ENCODE measurements around the gene SPR.

SPR gene

DNA sequence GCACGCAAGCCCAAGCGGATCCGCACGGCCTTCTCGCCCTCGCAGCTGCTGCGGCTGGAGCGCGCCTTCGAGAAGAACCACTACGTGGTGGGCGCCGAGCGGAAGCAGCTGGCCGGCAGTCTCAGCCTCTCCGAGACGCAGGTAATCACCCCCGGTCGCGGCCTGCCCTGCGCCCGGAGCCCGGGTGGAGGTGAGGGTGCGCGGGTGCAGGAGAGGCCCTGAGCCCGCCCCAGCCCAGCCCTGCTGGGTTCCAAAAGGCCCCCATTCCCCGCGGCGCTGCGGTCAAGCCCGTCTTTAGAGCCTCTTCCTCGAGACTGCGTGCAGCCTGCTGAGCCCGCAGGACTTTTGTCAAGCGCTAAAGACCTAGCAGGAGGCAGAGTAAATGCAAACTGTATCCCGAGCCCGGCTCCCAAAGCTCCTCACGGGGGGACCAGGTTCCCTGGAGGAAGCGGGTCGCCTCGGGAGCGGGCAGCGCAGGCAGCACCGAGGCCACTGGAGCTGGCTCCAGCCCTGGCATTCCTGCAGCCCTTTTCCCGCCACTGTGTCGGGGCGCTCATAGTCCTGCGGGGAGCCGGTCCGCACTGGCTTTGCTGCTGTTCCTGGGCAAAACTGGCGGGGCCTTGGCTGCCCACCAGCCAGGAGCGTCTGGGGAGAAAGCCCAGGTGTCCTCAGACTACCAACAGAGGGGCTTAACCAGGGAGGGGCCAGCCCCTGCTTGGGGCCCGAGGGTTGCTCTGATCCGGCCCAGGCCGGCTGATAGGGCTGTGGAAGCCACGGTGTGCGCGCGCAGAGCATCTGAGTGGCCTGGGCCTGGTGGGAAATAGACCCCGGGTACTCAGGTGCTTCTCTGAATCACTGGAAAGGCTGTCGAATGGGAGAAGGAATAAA is 37.4 kb downstream of the SPR start:
- no peak overlapping the region for H3K27ac Mint-ChIP-seq
- no peaks in the 10 kb centered on the region for H3K9me3 Mint-ChIP-seq
- ATAC-seq (replicated peaks) (peak; percentile 19), DNase-seq (no peak)
- peaks cover 6% of the 10 kb centered on the region for H3K36me3 Mint-ChIP-seq (ENCODE audit: insufficient read depth)
- no peak overlapping the region for H3K4me3 Mint-ChIP-seq
- peaks cover 4 to 14% of the 10 kb centered on the region in 2 donors for H3K4me1 Mint-ChIP-seq (ENCODE audit: low read depth in 2 of 2)
- peaks cover 48 to 53% of the 10 kb centered on the region in 2 donors for H3K27me3 Mint-ChIP-seq

DNA sequence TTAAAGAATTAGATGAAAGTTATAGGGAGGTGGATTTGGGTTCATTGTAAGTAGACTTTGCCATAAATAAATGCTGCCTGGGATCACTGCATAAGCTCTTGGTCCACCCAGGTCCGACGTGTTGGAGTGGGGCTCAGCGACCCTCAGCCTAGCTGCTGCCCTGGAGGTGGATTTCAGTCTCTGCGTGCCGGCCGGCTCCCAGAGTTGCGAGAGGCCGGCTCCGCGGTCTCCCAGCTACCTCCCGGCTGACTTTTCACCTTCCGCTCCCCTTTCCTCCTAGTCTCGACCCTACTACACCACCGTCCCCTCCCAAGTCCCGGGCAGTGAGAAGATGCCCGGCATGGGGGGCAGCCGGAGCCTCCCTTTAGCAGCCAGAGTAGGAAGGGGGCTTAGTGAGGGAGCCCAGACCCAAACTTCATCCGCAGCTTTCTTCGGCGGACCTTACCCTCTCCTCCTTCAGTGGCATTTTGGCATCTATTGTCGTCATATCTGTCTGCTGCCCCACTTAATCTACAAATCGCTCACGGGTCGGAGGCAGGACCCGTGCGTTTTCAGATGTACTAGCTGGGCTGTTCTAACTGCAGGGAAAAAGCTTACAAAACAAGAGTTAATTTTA is 38.2 kb downstream of the SPR start:
- ATAC-seq (replicated peaks) (no peak), DNase-seq (no peak)
- peaks cover 4 to 11% of the 10 kb centered on the region in 2 donors for H3K4me1 Mint-ChIP-seq (ENCODE audit: low read depth in 2 of 2)
- no peak overlapping the region for H3K27ac Mint-ChIP-seq
- H3K36me3 Mint-ChIP-seq (ENCODE audit: insufficient read depth), result peaks cover 6% of the 10 kb centered on the region
- peaks cover 39 to 47% of the 10 kb centered on the region in 2 donors for H3K27me3 Mint-ChIP-seq
- no peak overlapping the region for H3K4me3 Mint-ChIP-seq
- H3K9me3 Mint-ChIP-seq, result no peaks in the 10 kb centered on the region

DNA sequence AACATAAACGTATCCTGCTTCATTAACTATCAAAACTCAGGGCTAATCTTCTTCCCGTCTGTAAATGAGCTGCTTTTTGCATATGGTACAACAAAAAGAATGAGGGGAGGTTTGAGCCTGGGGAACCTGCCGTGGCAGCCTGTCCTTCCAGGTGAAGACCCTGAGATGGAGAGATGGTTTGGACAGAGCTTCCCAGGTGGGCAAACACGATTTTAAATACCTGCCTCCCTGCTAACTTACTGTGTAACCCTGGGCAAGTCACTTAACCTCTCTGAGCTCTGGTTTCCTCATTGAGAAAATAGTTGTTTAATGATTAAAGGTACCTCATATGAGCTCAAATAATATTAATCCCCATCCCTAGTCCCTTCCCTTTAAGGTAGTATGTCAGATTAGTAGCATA is 39.2 kb downstream of the SPR start:
- H3K9me3 Mint-ChIP-seq, result no peaks in the 10 kb centered on the region
- DNase-seq (no peak), ATAC-seq (replicated peaks) (no peak)
- H3K4me1 Mint-ChIP-seq (ENCODE audit: low read depth in 2 of 2), result peaks cover 4 to 10% of the 10 kb centered on the region in 2 donors
- H3K36me3 Mint-ChIP-seq (ENCODE audit: insufficient read depth), result peaks cover 5% of the 10 kb centered on the region
- H3K27ac Mint-ChIP-seq, result no peak overlapping the region
- no peak overlapping the region for H3K4me3 Mint-ChIP-seq
- H3K27me3 Mint-ChIP-seq, result peaks cover 30 to 40% of the 10 kb centered on the region in 2 donors

DNA sequence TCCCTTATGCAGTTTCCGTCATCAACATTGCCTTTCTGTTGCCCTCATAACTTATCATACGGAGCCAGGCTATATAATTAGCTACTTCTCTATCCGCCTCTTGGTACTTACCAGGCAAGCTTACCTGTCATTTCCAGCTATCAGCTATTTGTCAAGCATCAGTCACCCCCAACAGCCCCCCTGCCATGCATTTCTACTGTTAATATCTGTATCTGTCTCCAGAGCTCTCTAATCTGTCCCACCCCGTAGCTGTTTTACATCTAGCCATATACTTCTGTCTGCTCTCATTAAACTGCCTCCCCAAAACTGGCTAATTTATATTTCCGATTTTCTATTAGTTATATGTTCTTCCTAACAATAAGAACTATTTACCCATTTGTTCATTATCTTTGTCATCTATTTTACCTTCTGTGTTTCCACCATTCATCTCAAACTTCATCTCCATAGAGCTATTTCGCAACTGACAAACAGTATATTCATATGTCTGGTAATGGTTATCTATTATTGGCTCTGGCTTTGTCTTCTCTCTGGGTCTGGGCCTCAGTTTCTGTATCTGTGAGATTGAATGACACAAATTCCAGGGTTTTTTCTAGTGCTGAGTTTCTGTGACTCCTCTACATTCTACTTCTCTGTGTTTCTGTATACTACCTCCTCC is 39.7 kb downstream of the SPR start:
- Mint-ChIP-seq H3K27ac (no peak overlapping the region), H3K36me3 (ENCODE audit: insufficient read depth) (peaks cover 2% of the 10 kb centered on the region), H3K27me3 (peaks cover 24 to 34% of the 10 kb centered on the region in 2 donors), H3K9me3 (no peaks in the 10 kb centered on the region), H3K4me1 (ENCODE audit: low read depth in 2 of 2) (peaks cover 4 to 10% of the 10 kb centered on the region in 2 donors), H3K4me3 (no peak overlapping the region)
- ATAC-seq (replicated peaks) (no peak), DNase-seq (no peak)

DNA sequence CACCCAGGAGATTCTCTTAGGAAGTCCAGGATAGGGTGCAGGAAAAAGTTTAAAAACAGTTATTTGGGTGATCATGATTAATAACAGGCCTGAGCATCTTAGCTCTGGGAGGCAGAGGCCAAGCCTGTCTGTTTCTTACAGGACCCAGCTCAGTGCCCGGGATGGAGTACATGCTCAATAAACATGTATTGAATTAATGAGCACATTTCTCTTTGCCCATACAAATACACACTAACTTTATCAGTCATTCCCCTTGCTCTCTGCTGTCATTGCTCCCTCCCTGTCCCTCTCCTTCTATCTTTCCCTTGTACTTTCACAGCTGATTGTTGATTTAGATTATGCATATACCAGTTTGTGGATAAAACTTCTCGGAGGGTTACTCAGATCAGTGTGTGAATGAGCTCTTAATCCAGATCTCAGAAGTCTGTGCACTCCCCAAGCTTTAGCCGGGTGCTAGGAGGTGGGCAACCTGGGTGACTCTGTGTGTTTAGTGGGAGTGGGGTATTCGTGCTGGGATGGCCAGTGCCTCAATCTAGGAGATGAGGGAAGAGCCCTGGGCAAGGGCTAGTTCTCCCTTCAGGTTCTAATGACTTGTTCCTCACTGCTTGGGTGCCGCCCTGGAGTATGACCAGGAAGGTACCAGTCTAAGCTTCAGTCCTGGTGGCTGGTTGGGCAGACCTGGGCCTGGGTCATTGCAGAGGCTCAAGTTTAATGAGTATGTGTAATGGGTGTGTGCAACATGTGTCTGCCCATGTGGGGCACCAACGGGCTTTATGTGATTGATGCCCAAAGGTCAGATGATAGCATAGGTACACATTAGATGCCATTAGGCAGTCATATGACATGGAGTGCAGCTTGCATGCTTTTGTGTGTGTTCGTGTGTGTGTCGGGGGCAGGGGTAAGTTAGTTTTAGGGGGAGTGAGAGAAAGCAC is 40.7 kb downstream of the SPR start:
- H3K27me3 Mint-ChIP-seq, result peaks cover 15 to 24% of the 10 kb centered on the region in 2 donors
- H3K9me3 Mint-ChIP-seq, result no peaks in the 10 kb centered on the region
- ATAC-seq (replicated peaks) (no peak), DNase-seq (no peak)
- H3K27ac Mint-ChIP-seq, result no peak overlapping the region
- peaks cover 2% of the 10 kb centered on the region for H3K36me3 Mint-ChIP-seq (ENCODE audit: insufficient read depth)
- H3K4me3 Mint-ChIP-seq, result no peak overlapping the region
- peaks cover 4 to 10% of the 10 kb centered on the region in 2 donors for H3K4me1 Mint-ChIP-seq (ENCODE audit: low read depth in 2 of 2)

DNA sequence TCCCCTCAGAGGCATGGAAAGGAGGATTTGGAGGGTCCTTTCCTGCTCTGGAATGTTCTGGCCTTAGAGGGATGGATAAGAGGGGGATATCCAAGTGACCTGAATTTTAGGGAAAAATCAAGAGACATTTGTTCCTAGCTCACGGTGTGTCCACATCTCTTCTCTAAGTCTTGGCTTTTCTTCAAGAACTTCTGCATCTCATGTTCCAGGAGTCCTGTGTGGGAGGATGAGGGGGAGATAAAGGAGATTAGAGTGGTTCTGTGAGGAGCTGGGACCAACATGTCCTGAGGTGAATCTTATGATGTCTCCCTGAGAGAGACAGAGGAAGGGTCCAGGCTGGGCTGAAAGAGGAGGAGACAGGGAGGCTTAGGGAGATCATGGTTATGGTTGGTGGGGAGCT is 41.8 kb downstream of the SPR start:
- peaks cover 1 to 5% of the 10 kb centered on the region in 2 donors for H3K4me1 Mint-ChIP-seq (ENCODE audit: low read depth in 2 of 2)
- peaks cover 2% of the 10 kb centered on the region for H3K36me3 Mint-ChIP-seq (ENCODE audit: insufficient read depth)
- DNase-seq (no peak), ATAC-seq (replicated peaks) (no peak)
- peaks cover 13 to 15% of the 10 kb centered on the region in 2 donors for H3K27me3 Mint-ChIP-seq
- H3K9me3 Mint-ChIP-seq, result no peaks in the 10 kb centered on the region
- no peak overlapping the region for H3K4me3 Mint-ChIP-seq
- no peak overlapping the region for H3K27ac Mint-ChIP-seq

DNA sequence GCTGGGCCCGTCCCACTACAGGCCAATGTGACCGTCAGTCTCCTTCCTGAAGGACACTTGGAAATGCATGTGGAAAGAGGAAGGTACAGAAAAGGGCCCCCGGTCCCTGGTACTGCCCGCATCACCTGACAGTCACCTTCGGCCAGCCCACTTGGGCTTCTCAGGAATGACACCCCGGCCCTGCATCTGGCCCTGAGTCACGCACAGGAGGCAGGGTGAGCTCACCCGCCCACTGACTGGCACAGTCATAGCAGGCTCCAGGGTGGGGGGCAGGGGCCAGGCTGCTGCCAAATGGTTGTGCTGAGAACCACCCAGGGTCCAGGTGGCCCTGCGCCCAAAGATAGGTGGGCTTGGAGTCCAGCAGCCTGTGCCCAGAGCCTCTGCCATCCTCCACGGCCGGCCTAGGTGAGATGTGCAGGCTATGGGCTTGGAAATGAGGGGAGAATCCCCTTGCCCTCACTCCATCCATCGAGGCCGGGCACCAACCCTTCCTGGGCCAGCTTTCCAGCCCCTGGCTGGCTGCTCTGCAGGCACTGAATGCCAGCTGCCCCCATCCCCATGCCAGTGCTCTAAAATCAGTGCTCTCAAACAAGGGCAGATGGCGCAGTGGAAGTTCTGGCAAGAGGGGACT is 44.2 kb downstream of the SPR start:
- ATAC-seq (replicated peaks) (no peak), DNase-seq (no peak)
- Mint-ChIP-seq H3K9me3 (no peaks in the 10 kb centered on the region), H3K4me1 (ENCODE audit: low read depth in 2 of 2) (peaks cover 1 to 5% of the 10 kb centered on the region in 2 donors), H3K36me3 (ENCODE audit: insufficient read depth) (no peaks in the 10 kb centered on the region), H3K27me3 (peaks cover 13 to 35% of the 10 kb centered on the region in 2 donors), H3K27ac (no peak overlapping the region), H3K4me3 (no peak overlapping the region)

DNA sequence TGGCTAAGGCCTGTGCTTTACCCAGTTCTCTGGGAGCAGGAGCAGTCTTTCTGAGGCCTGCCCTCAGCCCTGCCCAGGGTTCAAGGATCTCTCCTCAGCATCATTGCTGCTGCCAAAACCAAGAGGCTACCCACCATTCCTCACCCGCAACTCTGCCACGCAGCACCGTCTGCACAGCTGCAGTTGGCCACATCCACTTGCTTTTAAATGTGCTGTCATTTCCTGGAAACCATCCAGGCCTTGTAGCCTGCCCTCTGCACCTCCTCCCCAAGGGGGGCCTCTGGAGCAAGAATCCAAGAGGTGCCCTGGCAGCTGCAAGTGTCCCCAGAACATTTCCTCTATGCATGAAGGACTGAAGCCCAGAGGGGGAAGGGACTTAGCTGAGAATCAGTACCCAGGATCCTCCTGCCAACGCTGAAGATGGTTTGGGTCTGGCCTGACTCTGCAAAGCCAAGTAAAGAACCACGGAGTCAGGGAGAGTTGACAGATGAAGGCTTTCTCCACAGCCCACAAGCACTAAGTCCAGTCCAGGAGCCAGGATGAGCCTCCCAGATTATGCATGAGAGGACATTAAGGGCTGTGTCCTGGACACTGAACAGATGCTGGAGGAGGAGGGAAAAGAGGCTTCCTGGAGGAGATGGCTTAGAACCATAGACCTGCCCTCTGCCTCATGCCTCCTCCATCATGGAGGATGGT is 45.0 kb downstream of the SPR start:
- Mint-ChIP-seq H3K4me1 (ENCODE audit: low read depth in 2 of 2) (peaks cover 1 to 5% of the 10 kb centered on the region in 2 donors), H3K27me3 (peaks cover 13 to 35% of the 10 kb centered on the region in 2 donors), H3K36me3 (ENCODE audit: insufficient read depth) (no peaks in the 10 kb centered on the region), H3K27ac (no peak overlapping the region), H3K4me3 (no peak overlapping the region), H3K9me3 (no peaks in the 10 kb centered on the region)
- no peak for DNase-seq
- ATAC-seq (replicated peaks), result no peak

DNA sequence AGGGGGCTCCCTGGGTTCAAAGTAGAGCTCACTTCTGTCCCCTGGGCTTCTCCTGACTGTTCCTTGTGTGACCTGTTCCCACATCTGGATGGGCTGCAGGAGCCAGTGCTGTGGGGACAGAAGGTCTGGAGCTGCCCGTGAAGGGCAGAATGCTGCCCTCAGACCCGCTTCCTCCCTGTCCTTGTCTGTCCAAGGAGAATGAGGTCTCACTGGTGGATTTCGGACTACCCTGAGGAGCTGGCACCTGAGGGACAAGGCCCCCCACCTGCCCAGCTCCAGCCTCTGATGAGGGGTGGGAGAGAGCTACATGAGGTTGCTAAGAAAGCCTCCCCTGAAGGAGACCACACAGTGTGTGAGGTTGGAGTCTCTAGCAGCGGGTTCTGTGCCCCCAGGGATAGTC is 45.6 kb downstream of the SPR start:
- ATAC-seq (replicated peaks), result no peak
- H3K9me3 Mint-ChIP-seq, result no peaks in the 10 kb centered on the region

DNA sequence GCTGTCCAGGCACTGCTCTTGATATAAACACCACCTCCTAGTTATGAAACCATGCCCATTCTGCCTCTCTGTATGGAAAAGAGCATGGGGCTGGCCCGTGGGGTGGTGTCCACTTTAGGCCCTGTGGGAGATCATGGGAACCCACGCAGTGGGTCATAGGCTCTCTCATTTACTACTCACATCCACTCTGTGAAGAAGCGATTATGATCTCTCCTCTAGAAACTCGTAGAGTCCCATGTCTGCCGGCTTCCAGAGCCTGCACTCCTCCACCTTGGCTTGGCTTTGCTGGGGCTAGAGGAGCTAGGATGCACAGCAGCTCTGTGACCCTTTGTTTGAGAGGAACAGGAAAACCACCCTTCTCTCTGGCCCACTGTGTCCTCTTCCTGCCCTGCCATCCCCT is 46.0 kb downstream of the SPR start:
- no peak for DNase-seq
- peaks cover 1 to 5% of the 10 kb centered on the region in 2 donors for H3K4me1 Mint-ChIP-seq (ENCODE audit: low read depth in 2 of 2)
- H3K36me3 Mint-ChIP-seq (ENCODE audit: insufficient read depth), result no peaks in the 10 kb centered on the region
- no peak for ATAC-seq (replicated peaks)
- H3K27ac Mint-ChIP-seq, result no peak overlapping the region
- peaks cover 17 to 44% of the 10 kb centered on the region in 2 donors for H3K27me3 Mint-ChIP-seq
- no peaks in the 10 kb centered on the region for H3K9me3 Mint-ChIP-seq
- H3K4me3 Mint-ChIP-seq, result no peak overlapping the region

More for the DNA sequence above, 45.6 kb downstream of the SPR start:
- no peak overlapping the region for H3K4me3 Mint-ChIP-seq
- peaks cover 14 to 40% of the 10 kb centered on the region in 2 donors for H3K27me3 Mint-ChIP-seq
- DNase-seq, result no peak
- H3K27ac Mint-ChIP-seq, result no peak overlapping the region
- H3K4me1 Mint-ChIP-seq (ENCODE audit: low read depth in 2 of 2), result peaks cover 1 to 5% of the 10 kb centered on the region in 2 donors
- H3K36me3 Mint-ChIP-seq (ENCODE audit: insufficient read depth), result no peaks in the 10 kb centered on the region

DNA sequence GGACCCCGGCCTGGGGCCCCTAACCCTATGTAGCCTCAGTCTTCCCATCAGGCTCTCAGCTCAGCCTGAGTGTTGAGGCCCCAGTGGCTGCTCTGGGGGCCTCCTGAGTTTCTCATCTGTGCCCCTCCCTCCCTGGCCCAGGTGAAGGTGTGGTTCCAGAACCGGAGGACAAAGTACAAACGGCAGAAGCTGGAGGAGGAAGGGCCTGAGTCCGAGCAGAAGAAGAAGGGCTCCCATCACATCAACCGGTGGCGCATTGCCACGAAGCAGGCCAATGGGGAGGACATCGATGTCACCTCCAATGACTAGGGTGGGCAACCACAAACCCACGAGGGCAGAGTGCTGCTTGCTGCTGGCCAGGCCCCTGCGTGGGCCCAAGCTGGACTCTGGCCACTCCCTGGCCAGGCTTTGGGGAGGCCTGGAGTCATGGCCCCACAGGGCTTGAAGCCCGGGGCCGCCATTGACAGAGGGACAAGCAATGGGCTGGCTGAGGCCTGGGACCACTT is 46.5 kb downstream of the SPR start:
- Mint-ChIP-seq H3K27me3 (peaks cover 18 to 45% of the 10 kb centered on the region in 2 donors), H3K4me1 (ENCODE audit: low read depth in 2 of 2) (peaks cover 1 to 5% of the 10 kb centered on the region in 2 donors), H3K36me3 (ENCODE audit: insufficient read depth) (no peaks in the 10 kb centered on the region), H3K9me3 (no peaks in the 10 kb centered on the region), H3K27ac (no peak overlapping the region), H3K4me3 (no peak overlapping the region)
- no peak for DNase-seq
- ATAC-seq (replicated peaks), result no peak

Data from effector memory CD8-positive, alpha-beta T cell (primary cell).